Brain microvascular endothelial cell (primary cell): ENCODE data around the gene IGF2R.
"Not testable (repeated sequence)": the region's sequence is repeated elsewhere in the genome, so short reads cannot be mapped to it uniquely, and the experiment has no call there.

ENCODE experiments used
- DNase-seq: peaks from one replicate; pipeline ENCODE4 v3.0.0-alpha.2; 2020
- H3K27ac ChIP-seq: fragments of 250-450 bp; sonication (Bioruptor Pico); 2 replicates; pipeline ENCODE4 v1.5.1; 2020; ENCODE audit warnings: mild to moderate bottlenecking, moderate library complexity
- H3K27me3 ChIP-seq: fragments of 250-450 bp; sonication (Bioruptor Pico); replicated peaks from 2 replicates; pipeline ENCODE4 v1.5.1; 2020; ENCODE audit warnings: mild to moderate bottlenecking
- H3K36me3 ChIP-seq: fragments of 250-450 bp; sonication (Bioruptor Pico); replicated peaks from 2 replicates; pipeline ENCODE4 v1.5.1; 2020; ENCODE audit warnings: mild to moderate bottlenecking
- H3K4me3 ChIP-seq: 2 replicates; pipeline ENCODE4 v1.5.1; 2011; ENCODE audit warnings: low read depth, mild to moderate bottlenecking, control low read depth, low read length, moderate library complexity
- CTCF ChIP-seq: IDR thresholded peaks from 2 replicates; pipeline ENCODE4 v1.5.1; 2011; ENCODE audit warnings: low read depth, mild to moderate bottlenecking, moderate library complexity, low read length, control low read depth, inconsistent platforms; ENCODE audit errors: missing control alignments
- in situ Hi-C: cut with HindIII; loops from 2 replicates; pipeline ENCODE4 v1.10.0; 2017; ENCODE audit warnings: low sequenced_read_pairs, low pct_ligation_motif_present

IGF2R gene

DNA sequence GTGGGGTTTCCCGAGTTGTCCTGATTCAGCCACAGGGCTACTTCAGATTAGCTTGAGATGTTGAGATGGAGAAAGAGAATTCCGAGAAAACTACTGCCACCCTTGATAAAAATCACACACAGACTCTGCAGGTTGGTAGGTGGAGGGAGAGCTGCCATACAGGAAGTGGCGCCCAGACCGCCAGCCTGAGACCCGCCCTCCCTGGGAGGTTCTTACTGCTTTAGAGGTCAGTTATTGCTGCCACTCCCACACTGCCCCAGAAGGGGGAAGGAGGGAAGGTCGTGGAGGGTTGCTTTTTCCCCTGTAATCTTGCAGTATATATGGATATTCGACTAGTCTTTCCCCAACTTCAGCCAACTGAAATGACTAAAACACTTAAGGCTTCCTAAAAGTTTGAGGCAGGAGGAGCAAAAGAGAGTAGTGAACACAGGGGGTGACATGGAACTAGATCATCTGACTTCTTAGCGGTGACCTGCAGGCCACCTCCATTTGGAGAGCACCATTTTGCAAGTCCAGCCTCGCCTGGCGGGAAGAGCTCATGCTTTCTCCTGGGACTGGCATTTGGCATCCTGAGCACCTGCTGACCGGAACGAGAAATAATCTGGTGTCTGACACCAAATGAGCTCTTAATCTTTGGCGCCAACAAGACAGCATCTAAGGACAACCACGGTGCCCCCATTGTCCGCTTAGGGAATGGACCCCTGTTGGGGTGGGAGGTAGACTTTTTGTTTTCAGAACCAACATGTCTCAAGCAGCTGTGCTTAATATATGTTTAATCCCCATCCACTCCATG lies 117.0 kb downstream of the IGF2R start:
- TF ChIP-seq CTCF: no peak
- in situ Hi-C loops: no loop called here
- H3K27me3 ChIP-seq: no peaks in the 10 kb centered on the region
- no peak for DNase-seq
- H3K4me3 ChIP-seq: no peak overlapping the region
- peaks cover 57% of the 10 kb centered on the region for H3K36me3 ChIP-seq
- H3K27ac ChIP-seq: no peak overlapping the region

GRCh38 chr6:160086754-160087153 lies 117.9 kb downstream of the IGF2R start:
- no peak for TF ChIP-seq CTCF
- no peak overlapping the region for H3K4me3 ChIP-seq
- in situ Hi-C loops: no loop called here
- H3K27me3 ChIP-seq: no peaks in the 10 kb centered on the region
- no peak overlapping the region for H3K27ac ChIP-seq
- H3K36me3 ChIP-seq: peaks cover 59% of the 10 kb centered on the region
- no peak for DNase-seq

DNA sequence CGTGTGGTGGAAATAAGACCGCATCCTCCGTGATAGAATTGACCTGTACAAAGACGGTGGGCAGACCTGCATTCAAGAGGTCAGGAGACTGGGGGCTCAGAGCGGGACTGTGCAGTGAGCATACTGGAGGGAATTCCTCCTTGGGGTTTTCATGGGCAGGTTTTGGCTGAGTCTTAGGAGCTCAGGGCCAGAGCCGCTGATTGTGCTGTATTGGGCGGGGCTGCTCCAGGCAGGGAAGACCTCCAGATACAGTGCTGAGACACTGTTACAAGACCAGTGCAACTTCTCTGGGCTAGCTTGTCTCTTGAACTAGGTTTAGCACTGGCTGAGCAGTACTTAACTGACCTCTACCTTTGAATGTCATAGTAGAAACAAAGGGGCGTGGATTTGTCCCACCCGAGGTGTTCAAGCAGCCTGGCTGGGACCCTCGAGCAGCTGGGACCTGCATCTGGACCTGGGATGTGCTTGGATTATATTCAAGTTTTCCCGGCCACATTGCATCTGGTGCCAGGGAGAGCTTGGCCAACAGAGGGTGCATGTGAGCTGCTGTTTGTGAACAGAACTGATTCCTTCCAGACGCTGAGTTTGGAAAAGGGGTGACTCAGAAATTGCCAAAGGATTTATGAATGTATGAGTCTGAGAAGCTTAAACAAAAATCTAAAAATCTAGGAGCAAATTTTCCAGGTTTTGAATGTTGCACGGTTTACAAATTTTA lies 119.3 kb downstream of the IGF2R start:
- no peaks in the 10 kb centered on the region for H3K27me3 ChIP-seq
- H3K27ac ChIP-seq: no peak overlapping the region
- H3K4me3 ChIP-seq: no peak overlapping the region
- peak; percentile 94 for TF ChIP-seq CTCF
- in situ Hi-C loops: no loop called here
- H3K36me3 ChIP-seq: peaks cover 68% of the 10 kb centered on the region
- peak; percentile 71 for DNase-seq

DNA sequence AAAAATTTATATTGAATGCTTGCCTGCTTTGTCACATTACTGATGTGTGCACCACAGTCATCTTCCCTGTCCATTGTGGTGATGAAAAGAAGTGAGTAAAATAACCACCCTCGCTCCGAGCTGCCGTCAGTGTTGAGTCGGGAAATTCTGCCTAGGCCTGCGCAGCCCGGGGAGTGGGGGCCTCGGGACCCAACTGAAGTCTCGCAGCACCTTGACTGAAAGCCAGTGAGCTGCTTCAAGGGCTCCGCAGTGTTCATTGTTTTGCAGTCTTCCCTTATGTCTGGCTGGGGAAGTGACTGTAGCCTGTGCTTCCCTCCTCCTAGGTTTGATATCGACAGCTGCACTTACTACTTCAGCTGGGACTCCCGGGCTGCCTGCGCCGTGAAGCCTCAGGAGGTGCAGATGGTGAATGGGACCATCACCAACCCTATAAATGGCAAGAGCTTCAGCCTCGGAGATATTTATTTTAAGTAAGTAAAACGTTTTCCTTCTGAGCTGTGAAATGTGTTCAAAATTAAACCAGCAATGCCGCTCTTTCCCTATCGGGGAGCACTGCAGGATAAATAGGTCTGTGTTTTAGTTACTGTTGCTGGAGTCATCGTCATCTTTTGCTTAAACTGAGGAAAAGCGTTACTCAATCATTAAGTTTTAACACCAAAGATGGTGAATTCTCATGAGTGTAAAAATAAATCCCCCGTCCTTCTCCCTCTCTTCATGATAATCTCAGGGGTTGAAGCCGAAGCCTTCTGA lies 120.1 kb downstream of the IGF2R start:
- Histone ChIP-seq H3K36me3 (peaks cover 73% of the 10 kb centered on the region), H3K4me3 (no peak overlapping the region)
- in situ Hi-C loops: no loop called here

GRCh38 chr6:160089534-160089897 lies 120.6 kb downstream of the IGF2R start:
- Histone ChIP-seq H3K27ac (no peak overlapping the region), H3K27me3 (no peaks in the 10 kb centered on the region), H3K36me3 (peaks cover 73% of the 10 kb centered on the region), H3K4me3 (no peak overlapping the region)
- no peak for DNase-seq
- no peak for TF ChIP-seq CTCF
- in situ Hi-C loops: no loop called here

More for the DNA sequence above, 120.1 kb downstream of the IGF2R start:
- Histone ChIP-seq H3K27ac (no peak overlapping the region), H3K27me3 (no peaks in the 10 kb centered on the region)
- no peak for TF ChIP-seq CTCF
- DNase-seq: no peak

DNA sequence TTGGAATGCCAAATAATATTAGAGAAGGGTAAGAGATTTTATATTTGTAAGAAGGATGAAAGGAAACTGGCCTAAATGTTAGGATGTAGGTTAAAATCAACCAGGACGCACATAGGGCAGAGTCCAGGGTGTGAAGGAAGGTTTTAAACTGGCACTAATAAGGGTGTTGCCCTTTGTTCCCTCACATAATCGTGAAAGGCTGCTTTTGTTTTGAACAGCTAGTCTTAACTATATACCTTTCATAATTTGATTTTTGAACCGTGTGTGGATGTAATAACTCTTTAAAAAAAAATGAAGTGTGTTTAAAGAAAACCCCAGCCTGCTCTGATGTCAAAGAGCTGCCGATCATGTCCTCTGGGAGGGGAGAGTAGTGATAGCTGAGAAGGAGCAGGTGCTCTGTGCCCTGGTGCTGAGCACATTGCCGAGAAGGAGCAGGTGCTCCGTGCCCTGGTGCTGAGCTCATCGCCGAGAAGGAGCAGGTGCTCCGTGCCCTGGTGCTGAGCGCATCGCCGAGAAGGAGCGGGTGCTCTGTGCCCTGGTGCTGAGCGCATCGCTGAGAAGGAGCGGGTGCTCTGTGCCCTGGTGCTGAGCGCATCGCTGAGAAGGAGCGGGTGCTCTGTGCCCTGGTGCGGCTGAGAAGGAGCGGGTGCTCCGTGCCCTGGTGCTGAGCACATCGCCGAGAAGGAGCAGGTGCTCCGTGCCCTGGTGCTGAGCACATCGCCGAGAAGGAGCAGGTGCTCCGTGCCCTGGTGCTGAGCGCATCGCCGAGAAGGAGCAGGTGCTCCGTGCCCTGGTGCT lies 121.8 kb downstream of the IGF2R start:
- in situ Hi-C loops, H3K27me3 ChIP-seq, H3K27ac ChIP-seq, H3K4me3 ChIP-seq, DNase-seq: not testable (repeated sequence)
- H3K36me3 ChIP-seq: peaks cover 68% of the 10 kb centered on the region

- in situ Hi-C loops, H3K4me3 ChIP-seq, H3K27ac ChIP-seq, H3K27me3 ChIP-seq, DNase-seq: not testable (repeated sequence)
- peaks cover 65% of the 10 kb centered on the region for H3K36me3 ChIP-seq
Measured at GRCh38 chr6:160092176-160092575, 123.3 kb downstream of the IGF2R start.
